ENCODE measurements around the gene VPS37C.
"Not testable (repeated sequence)": the region's sequence is repeated elsewhere in the genome, so short reads cannot be mapped to it uniquely, and the experiment has no call there.

VPS37C gene

GRCh38 chr11:61161190-61162091 lies at the start of gene VPS37C:
TSS of gene VPS37C (minus strand) at chr11:61161426. CDS start at chr11:61138829, 22,597 bp downstream.
- no peak for TF ChIP-seq CTCF (IDR thresholded peaks at IDR 0.05; ENCODE audit: low read depth, low read length)
- peak; percentile 74 for DNase-seq (ENCODE audit: extremely low read depth, low read depth)

- not testable (repeated sequence) for DNase-seq (ENCODE audit: extremely low read depth, low read depth)
These were observed 49.4 kb upstream of the VPS37C start for GRCh38 chr11:61210629-61211028.

- DNase-seq (ENCODE audit: extremely low read depth, low read depth): not testable (repeated sequence)
These were observed 46.5 kb upstream of the VPS37C start for GRCh38 chr11:61207636-61208310.

GRCh38 chr11:61204502-61205059 lies 43.4 kb upstream of the VPS37C start:
- not testable (repeated sequence) for DNase-seq (ENCODE audit: extremely low read depth, low read depth)

GRCh38 chr11:61203873-61204272 lies 42.6 kb upstream of the VPS37C start:
- DNase-seq (ENCODE audit: extremely low read depth, low read depth): not testable (repeated sequence)

GRCh38 chr11:61202950-61203746 lies 41.9 kb upstream of the VPS37C start, which contains the start of gene PGA3:
TSS of gene PGA3 (plus strand) at chr11:61203515. CDS start at chr11:61203565, 50 bp downstream.
- DNase-seq (ENCODE audit: extremely low read depth, low read depth): not testable (repeated sequence)

GRCh38 chr11:61201476-61201875 lies 40.2 kb upstream of the VPS37C start:
- TF ChIP-seq CTCF (IDR thresholded peaks at IDR 0.05; ENCODE audit: low read depth, low read length): no peak
- no peak for DNase-seq (ENCODE audit: extremely low read depth, low read depth)

- no peak for TF ChIP-seq CTCF (IDR thresholded peaks at IDR 0.05; ENCODE audit: low read depth, low read length)
These were observed 37.8 kb upstream of the VPS37C start for GRCh38 chr11:61198948-61199523.

GRCh38 chr11:61198361-61198760 lies 37.1 kb upstream of the VPS37C start:
- TF ChIP-seq CTCF (IDR thresholded peaks at IDR 0.05; ENCODE audit: low read depth, low read length): no peak
- DNase-seq (ENCODE audit: extremely low read depth, low read depth): no peak

More at GRCh38 chr11:61198948-61199523, 37.8 kb upstream of the VPS37C start:
- no peak for DNase-seq (ENCODE audit: extremely low read depth, low read depth)
